Measurements from ENCODE around the gene RRP12.

DNA sequence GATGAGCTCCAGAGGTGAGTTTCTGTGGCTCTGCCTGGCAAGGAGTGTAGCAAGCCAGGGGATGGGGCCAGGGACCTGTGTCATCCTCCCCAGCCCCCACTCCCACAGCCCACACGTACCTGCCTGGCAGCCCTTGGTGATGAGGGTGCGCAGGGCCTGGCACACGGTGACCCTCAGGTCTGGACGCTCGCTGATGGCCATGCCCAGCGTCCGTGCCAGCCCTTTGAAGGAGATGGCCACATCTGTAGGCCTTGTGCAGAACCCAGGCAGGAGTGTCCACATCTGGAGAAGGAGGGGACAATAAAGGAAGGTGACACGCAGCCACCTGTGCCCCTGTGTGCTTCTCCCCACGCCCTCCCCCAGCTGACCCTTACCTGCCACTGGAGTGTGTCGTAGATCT lies 27.7 kb downstream of the RRP12 start:
- TF ChIP-seq, protein P1, sequence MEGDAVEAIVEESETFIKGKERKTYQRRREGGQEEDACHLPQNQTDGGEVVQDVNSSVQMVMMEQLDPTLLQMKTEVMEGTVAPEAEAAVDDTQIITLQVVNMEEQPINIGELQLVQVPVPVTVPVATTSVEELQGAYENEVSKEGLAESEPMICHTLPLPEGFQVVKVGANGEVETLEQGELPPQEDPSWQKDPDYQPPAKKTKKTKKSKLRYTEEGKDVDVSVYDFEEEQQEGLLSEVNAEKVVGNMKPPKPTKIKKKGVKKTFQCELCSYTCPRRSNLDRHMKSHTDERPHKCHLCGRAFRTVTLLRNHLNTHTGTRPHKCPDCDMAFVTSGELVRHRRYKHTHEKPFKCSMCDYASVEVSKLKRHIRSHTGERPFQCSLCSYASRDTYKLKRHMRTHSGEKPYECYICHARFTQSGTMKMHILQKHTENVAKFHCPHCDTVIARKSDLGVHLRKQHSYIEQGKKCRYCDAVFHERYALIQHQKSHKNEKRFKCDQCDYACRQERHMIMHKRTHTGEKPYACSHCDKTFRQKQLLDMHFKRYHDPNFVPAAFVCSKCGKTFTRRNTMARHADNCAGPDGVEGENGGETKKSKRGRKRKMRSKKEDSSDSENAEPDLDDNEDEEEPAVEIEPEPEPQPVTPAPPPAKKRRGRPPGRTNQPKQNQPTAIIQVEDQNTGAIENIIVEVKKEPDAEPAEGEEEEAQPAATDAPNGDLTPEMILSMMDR (IDR thresholded peaks at IDR 0.05), result no peak
- TF ChIP-seq POLR2A (IDR thresholded peaks at IDR 0.05), result no peak

All from heart left ventricle (tissue), 13 donors.